Activated CD8-positive, alpha-beta memory T cell treated with anti-CD3 and anti-CD28 coated beads for 4 hours (primary cell): ENCODE results near the gene ZFP62.

ENCODE experiments used
- DNase-seq, 2 donors: peaks; one replicate each; pipeline ENCODE4 v3.0.0-alpha.2; 2020; ENCODE audit warnings: low read depth in 2 of 2

ZFP62 gene

GRCh38 chr5:180810210-180810958 lies 50.7 kb downstream of the ZFP62 start:
- peak; percentile 90 to 94 for DNase-seq

GRCh38 chr5:180809403-180810209 lies 51.5 kb downstream of the ZFP62 start:
- DNase-seq, result peak; percentile 78 to 81

- no peak for DNase-seq
Observed at GRCh38 chr5:180808461-180809000, 52.5 kb downstream of the ZFP62 start.

GRCh38 chr5:180807654-180808414 lies 53.2 kb downstream of the ZFP62 start:
- DNase-seq, result no peak

GRCh38 chr5:180807046-180807445 lies 54.0 kb downstream of the ZFP62 start:
- DNase-seq, result no peak

GRCh38 chr5:180806351-180807011 lies 54.6 kb downstream of the ZFP62 start:
- no peak for DNase-seq

GRCh38 chr5:180804129-180804618 lies 56.9 kb downstream of the ZFP62 start:
- no peak for DNase-seq

- peak; percentile 76 to 83 for DNase-seq
Observed at GRCh38 chr5:180803181-180804128, 57.6 kb downstream of the ZFP62 start.

GRCh38 chr5:180802325-180803180 lies 58.5 kb downstream of the ZFP62 start, which contains the start of gene MGAT1:
Gene MGAT1, minus strand, starts transcription at chr5:180802806. Its CDS starts 9,835 bp downstream, at chr5:180792971.
- peak; percentile 55 to 58 for DNase-seq

- DNase-seq, result no peak
Observed at GRCh38 chr5:180801596-180802324, 59.3 kb downstream of the ZFP62 start.

GRCh38 chr5:180799902-180800801 lies 60.9 kb downstream of the ZFP62 start:
- no peak for DNase-seq

GRCh38 chr5:180799194-180799593 lies 61.9 kb downstream of the ZFP62 start:
- DNase-seq, result no peak

- DNase-seq, result no peak
Observed at GRCh38 chr5:180798193-180798592, 62.9 kb downstream of the ZFP62 start.
